WERI-Rb-1 (cell line): ENCODE measurements around the gene GMDS.

Experiments
- DNase-seq: peaks from one replicate; pipeline ENCODE4 v3.0.0-alpha.2; 2020
- H3K27ac ChIP-seq: fragments of 250-450 bp; sonication (Bioruptor Pico); 2 replicates; pipeline ENCODE4 v1.5.1; 2020; ENCODE audit warnings: mild to moderate bottlenecking, moderate library complexity
- H3K27me3 ChIP-seq: fragments of 250-450 bp; sonication (Bioruptor Pico); 2 replicates; pipeline ENCODE4 v1.5.1; 2021; ENCODE audit warnings: mild to moderate bottlenecking, low read depth, moderate library complexity; ENCODE audit not compliant: insufficient read depth, severe bottlenecking
- H3K36me3 ChIP-seq: fragments of 250-450 bp; sonication (Bioruptor Pico); 2 replicates; pipeline ENCODE4 v1.5.1; 2020; ENCODE audit warnings: mild to moderate bottlenecking, moderate library complexity
- H3K4me3 ChIP-seq: 2 replicates; pipeline ENCODE4 v1.5.1; 2011; ENCODE audit warnings: low read depth, mild to moderate bottlenecking, control low read depth, low read length
- H3K9me3 ChIP-seq: fragments of 250-450 bp; sonication (Bioruptor Pico); 2 replicates; pipeline ENCODE4 v1.5.1; 2021; ENCODE audit warnings: mild to moderate bottlenecking, moderate library complexity; ENCODE audit not compliant: severe bottlenecking
- CTCF ChIP-seq: IDR thresholded peaks from 2 replicates; pipeline ENCODE4 v1.5.1; 2011; ENCODE audit warnings: low read depth, mild to moderate bottlenecking, control low read depth, inconsistent platforms, low read length

GMDS gene

GRCh38 chr6:1970151-1970561 lies 275.2 kb downstream of the GMDS start:
- no peak for DNase-seq
- Histone ChIP-seq H3K27ac (no peak overlapping the region), H3K9me3 (no peaks in the 10 kb centered on the region), H3K4me3 (no peak overlapping the region), H3K36me3 (no peaks in the 10 kb centered on the region), H3K27me3 (no peaks in the 10 kb centered on the region)
- TF ChIP-seq CTCF, result no peak

- TF ChIP-seq CTCF, result no peak
- H3K9me3 ChIP-seq, result peaks cover 3% of the 10 kb centered on the region
- no peak for DNase-seq
Observed at GRCh38 chr6:1966713-1967112, 278.7 kb downstream of the GMDS start.

GRCh38 chr6:1965596-1966224 lies 279.7 kb downstream of the GMDS start:
- no peaks in the 10 kb centered on the region for H3K36me3 ChIP-seq
- TF ChIP-seq CTCF, result no peak
- DNase-seq, result no peak

More at GRCh38 chr6:1966713-1967112, 278.7 kb downstream of the GMDS start:
- Histone ChIP-seq H3K36me3 (no peaks in the 10 kb centered on the region), H3K27me3 (no peaks in the 10 kb centered on the region), H3K4me3 (no peak overlapping the region), H3K27ac (no peak overlapping the region)

GRCh38 chr6:1963596-1963995 lies 281.8 kb downstream of the GMDS start:
- no peak for DNase-seq
- TF ChIP-seq CTCF, result no peak
- Histone ChIP-seq H3K4me3 (no peak overlapping the region), H3K27me3 (no peaks in the 10 kb centered on the region), H3K9me3 (peaks cover 3% of the 10 kb centered on the region), H3K27ac (no peak overlapping the region), H3K36me3 (no peaks in the 10 kb centered on the region)

More at GRCh38 chr6:1965596-1966224, 279.7 kb downstream of the GMDS start:
- no peak overlapping the region for H3K27ac ChIP-seq
- H3K4me3 ChIP-seq, result no peak overlapping the region
- H3K27me3 ChIP-seq, result no peaks in the 10 kb centered on the region
- H3K9me3 ChIP-seq, result peaks cover 3% of the 10 kb centered on the region

GRCh38 chr6:1962201-1962600 lies 283.2 kb downstream of the GMDS start:
- Histone ChIP-seq H3K4me3 (no peak overlapping the region), H3K36me3 (no peaks in the 10 kb centered on the region), H3K27me3 (no peaks in the 10 kb centered on the region), H3K27ac (no peak overlapping the region), H3K9me3 (peaks cover 3% of the 10 kb centered on the region)
- no peak for TF ChIP-seq CTCF
- DNase-seq, result no peak
